Epithelial cell of proximal tubule (primary cell): ENCODE results near the gene GRID1. TPM values are rescaled to one million over a fixed set of nuclear protein-coding genes. Genes with fewer than 3 reads are reported as not detected.

ENCODE experiments used
- DNase-seq: peaks from one replicate; pipeline ENCODE4 v3.0.0-alpha.2; 2011; ENCODE audit warnings: low read depth
- H3K4me3 ChIP-seq: 2 replicates; pipeline ENCODE4 v1.5.1; 2011; ENCODE audit warnings: low read depth, mild to moderate bottlenecking, low read length
- total RNA-seq: library from RNA; depleted of rRNA; stranded (reverse); fragments of >200 nt; gene quantifications from 2 replicates; pipeline ENCODE4 v1.2.3, GENCODE V29; 2015
- TF ChIP-seq, protein P1 (sequence below): conservative IDR thresholded peaks from 2 replicates; pipeline ENCODE4 v1.5.1; 2012; ENCODE audit warnings: low read depth, mild to moderate bottlenecking, low read length

Gene GRID1
- total RNA-seq, 1 donor from 2014 or later, result 0.52 TPM

DNA sequence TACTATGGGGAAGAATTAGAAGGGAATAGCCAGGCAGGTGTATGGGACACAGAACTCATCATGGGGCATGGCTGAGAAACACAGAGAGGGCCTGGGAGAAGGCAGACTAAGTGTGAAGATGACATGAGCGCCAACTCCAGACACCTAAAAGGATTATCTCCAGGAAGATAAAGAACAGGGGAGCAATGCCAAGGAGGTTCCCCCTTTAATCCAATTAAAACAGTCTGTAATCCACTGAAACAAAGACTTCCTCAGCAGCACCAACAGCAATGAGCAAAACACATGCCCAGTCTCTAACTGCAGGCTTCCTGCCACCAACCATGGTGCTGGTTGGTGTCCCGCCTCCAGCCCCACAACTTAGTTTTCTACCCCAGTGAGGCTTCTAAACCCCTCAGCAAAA lies 108.9 kb downstream of the GRID1 start:
- TF ChIP-seq, protein P1, sequence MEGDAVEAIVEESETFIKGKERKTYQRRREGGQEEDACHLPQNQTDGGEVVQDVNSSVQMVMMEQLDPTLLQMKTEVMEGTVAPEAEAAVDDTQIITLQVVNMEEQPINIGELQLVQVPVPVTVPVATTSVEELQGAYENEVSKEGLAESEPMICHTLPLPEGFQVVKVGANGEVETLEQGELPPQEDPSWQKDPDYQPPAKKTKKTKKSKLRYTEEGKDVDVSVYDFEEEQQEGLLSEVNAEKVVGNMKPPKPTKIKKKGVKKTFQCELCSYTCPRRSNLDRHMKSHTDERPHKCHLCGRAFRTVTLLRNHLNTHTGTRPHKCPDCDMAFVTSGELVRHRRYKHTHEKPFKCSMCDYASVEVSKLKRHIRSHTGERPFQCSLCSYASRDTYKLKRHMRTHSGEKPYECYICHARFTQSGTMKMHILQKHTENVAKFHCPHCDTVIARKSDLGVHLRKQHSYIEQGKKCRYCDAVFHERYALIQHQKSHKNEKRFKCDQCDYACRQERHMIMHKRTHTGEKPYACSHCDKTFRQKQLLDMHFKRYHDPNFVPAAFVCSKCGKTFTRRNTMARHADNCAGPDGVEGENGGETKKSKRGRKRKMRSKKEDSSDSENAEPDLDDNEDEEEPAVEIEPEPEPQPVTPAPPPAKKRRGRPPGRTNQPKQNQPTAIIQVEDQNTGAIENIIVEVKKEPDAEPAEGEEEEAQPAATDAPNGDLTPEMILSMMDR, result no peak
- no peak for DNase-seq
- H3K4me3 ChIP-seq, result no peak overlapping the region

DNA sequence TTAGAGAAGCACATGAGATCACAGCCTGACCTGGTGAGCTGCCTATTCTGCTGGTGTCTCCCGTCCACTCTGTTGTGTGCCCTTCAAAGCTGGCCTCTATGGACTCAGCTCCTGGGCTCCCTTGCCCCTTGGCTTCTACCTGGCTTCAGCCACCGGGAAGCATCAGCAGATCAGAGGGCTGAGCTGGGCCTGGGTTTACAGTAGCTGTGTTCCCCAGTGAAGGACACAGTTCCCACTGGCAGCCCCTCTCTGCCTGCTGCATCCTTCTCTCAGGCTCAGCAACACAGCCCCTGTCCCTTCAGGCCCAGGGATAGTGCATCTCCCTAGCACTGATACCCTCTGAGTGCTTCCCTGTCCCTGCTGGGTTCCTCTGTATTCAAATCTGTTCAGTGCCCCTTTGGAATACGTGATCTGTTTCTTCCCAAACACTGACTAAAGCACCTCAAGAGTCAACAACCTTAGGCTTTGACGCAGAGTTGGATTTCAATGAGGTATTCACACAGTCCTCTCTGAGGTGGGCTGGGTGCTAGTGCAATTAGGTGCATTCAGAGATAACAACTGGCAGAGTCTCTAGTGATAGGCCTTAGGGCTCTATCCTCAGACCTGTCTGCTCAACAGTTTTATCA lies 109.8 kb downstream of the GRID1 start:
- DNase-seq, result no peak
- no peak overlapping the region for H3K4me3 ChIP-seq
- TF ChIP-seq, protein P1, result no peak

DNA sequence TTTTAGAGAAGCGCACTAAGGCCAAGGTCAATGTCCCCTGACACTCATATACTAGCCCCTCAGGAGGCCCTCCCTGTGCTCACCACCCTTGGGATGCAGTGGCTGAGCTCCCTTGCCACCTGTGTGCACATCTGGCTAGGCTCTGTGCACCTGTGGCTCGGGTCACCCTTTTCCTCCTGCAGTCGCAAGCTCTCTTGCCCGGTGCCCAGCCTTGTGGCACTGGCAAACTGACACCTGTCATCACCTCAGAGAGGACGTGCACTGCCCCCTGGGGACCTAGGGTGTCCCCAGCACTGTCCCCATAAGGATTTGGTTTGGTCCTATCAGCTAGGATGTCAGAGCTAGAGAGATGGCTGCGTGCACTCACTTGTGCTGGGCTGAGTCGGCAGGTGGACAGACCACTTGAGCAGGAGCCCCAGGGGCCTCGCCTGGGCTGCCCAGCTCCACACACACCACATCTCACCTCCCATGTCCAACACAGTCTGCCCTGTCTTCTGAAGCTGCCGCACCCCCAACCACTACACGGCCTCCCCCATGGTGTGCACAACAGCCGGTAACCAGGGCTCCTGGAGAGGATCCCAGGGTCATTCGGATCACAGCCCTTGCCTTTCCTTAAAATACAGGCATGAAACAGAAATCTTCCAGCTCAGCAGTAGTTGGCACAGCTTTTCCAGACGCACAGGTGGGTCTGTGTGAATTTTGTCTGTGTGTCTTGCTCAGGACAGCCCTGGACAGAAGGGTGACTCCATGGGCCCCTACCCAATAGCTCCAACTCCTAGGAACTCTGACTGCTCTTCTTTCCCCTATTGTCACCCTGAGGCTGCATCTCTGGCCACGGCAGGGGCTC lies 111.0 kb downstream of the GRID1 start:
- TF ChIP-seq, protein P1, result no peak
- no peak for DNase-seq
- H3K4me3 ChIP-seq, result no peak overlapping the region

DNA sequence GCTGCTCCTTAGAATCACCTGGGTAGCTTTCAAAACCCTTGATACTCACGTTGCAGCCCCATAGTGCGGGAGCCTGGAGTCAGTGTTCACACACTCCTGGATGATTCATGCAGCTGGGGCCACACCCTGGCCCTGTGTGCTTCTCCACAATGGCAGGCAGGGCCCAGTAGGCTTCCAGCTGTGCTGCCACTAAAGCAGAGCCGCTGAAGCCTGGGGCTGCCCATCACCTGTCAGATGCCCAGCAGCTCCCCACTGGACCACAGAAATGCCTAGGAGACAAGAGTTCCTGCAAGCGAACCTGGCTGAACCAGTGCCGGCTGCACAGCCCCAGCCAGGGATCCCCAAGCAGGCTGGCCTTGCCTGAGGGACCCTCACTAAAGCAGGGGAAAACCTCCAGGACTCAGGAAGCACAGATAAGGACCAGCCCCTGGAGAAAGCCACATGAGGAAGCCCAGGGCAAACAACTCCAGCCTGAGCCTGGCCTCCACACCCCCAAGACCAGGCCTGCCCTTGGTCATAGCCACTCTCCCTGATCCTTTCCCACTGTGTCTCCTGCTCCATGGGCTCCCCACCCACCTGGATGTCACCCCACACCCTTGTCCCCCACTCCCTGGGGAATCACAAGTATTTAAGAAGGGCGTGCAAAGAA lies 111.9 kb downstream of the GRID1 start:
- H3K4me3 ChIP-seq, result no peak overlapping the region
- TF ChIP-seq, protein P1, result no peak
- no peak for DNase-seq

DNA sequence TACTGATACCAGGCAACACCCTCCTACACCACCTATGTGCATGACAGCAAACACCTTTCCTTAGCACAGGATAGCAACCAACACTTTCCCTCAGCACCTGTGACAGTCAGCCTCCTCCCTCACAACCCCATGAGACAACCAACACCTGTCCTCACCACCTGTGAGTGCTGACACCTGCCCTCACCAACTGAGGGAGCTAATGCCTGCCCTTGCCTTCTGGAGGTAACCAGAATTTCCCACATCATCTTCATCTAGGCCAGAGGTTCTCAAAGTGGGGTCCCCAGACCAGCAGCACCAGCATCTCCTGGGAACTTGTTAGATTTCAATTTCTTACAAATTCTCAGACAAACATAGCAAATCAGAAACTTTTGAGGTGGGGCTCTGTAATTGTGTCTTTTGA lies 112.5 kb downstream of the GRID1 start:
- no peak for DNase-seq
- TF ChIP-seq, protein P1, result no peak
- no peak overlapping the region for H3K4me3 ChIP-seq

DNA sequence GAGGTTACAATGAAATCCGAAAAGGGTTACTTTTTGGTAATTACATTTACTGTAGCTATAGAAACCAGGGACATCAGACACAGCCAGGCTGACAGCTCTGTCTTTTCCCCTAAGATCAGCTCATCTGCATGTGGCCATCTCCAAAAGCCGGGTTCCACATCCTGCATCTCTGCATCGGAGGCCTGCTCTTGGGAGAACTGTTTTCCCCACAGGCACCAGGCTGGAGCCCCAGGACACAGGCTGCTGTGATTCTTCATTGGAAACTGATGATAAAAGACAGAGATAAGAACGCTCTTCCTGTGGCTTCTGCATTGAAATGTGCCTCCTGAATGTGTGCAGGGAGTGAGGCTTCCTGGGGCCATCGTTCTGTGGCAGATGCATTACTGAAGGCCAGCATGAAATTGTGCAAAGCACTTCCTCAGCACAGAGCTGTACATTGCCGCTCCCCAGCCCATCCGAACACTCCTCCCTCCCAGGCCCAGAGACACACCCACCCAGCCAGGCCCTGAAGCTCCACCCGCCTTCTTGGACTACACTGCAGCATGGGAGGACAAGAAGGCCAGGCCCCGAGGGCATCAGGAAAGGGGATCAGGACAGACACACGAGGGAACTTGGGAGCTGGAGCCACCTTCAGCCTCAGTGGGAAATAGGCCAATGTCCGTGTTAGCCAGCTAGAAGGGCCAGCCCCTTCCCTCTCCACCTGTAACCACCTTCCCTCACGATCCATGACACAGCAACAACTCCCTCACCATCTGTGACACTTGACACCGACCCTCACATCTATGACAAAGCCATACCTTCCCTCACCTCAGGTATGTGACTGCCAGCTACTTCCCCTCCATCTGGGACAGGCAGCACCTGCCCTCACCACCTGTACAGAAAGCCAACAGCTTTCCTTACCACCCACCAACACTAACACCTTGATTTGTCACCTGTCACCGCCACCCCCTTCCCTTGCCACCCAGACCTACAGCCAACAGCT lies 113.2 kb downstream of the GRID1 start:
- H3K4me3 ChIP-seq, result no peak overlapping the region
- DNase-seq, result no peak
- TF ChIP-seq, protein P1, result no peak
